ENCODE measurements around the gene GNAQ.

DNA sequence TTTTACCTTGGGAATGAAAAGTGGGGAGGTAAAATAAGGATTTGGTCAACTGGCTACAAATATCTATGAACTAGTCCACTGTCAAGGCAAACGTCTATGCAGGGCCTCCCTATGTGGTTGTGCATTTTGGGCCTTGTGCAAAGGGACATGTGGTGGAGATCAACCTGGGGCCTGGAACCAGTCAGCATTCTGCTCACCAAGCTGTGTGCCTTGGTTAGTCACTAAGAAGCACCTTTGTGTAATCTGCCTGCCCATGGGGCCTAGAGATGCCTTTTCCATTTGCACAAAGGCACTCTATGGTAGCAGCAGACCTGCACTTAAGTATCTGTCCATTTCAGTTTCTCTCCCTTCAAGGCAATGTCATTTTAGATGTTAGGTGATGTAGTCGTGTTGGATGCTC, 184.0 kb downstream of the GNAQ start:
- TF ChIP-seq, protein P1, sequence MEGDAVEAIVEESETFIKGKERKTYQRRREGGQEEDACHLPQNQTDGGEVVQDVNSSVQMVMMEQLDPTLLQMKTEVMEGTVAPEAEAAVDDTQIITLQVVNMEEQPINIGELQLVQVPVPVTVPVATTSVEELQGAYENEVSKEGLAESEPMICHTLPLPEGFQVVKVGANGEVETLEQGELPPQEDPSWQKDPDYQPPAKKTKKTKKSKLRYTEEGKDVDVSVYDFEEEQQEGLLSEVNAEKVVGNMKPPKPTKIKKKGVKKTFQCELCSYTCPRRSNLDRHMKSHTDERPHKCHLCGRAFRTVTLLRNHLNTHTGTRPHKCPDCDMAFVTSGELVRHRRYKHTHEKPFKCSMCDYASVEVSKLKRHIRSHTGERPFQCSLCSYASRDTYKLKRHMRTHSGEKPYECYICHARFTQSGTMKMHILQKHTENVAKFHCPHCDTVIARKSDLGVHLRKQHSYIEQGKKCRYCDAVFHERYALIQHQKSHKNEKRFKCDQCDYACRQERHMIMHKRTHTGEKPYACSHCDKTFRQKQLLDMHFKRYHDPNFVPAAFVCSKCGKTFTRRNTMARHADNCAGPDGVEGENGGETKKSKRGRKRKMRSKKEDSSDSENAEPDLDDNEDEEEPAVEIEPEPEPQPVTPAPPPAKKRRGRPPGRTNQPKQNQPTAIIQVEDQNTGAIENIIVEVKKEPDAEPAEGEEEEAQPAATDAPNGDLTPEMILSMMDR (IDR thresholded peaks at IDR 0.05; ENCODE audit: poor library complexity), result no peak
- TF ChIP-seq EZH2phosphoT487 (IDR thresholded peaks at IDR 0.05; ENCODE audit: low read depth, severe bottlenecking, unreplicated experiment), result no peak
